Jurkat, Clone E6-1 (cell line): ENCODE measurements around the gene HDLBP.
"Not testable (repeated sequence)": the region's sequence is repeated elsewhere in the genome, so short reads cannot be mapped to it uniquely, and the experiment has no call there.

Experiments used
- DNase-seq: peaks from one replicate; pipeline ENCODE4 v3.0.0-alpha.2; 2011; ENCODE audit warnings: low read depth, low spot score
- H3K4me3 ChIP-seq: 2 replicates; pipeline ENCODE4 v1.5.1; 2011; ENCODE audit warnings: mild to moderate bottlenecking, low read length, control low read depth, moderate library complexity

Gene HDLBP

DNA sequence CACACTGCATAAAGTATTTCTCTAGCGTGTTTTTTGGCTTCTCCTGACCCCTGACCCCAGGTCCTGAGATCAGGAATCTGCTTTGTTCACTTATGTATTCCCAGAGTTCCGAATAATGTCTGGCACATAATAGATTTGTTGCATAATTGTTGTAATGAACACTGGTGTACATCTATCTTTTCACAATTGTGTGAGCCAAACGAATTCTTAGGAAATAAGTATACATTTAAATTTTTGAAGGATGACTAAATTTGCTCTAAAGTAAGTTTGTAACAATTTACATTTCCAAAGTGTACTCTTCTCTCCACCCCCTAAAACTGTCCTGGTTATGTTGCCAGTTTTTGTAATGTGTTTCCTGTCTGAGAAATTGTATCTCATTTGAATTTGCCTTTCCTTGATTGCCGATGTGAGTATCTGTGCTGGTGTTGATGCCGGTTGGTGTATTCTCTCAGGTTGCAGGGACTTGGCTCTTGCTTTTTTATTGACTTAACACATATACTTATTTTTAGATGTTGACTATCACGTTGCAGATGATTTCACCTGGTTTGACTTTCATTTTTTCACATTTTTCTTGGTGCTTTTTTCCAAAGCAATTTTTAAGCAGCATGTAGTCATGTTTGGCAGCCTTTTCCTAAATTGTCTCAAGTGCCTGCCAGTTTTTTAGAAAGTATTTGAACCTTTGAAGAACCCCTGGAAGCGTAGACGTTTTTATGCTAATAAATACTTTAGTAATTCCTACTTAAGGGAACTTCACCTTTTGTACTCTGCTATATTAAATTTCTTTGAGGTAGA lies 24.6 kb upstream of the HDLBP start:
- peak; percentile 54 for DNase-seq
- H3K4me3 ChIP-seq, result peak overlapping the region; percentile 32

DNA sequence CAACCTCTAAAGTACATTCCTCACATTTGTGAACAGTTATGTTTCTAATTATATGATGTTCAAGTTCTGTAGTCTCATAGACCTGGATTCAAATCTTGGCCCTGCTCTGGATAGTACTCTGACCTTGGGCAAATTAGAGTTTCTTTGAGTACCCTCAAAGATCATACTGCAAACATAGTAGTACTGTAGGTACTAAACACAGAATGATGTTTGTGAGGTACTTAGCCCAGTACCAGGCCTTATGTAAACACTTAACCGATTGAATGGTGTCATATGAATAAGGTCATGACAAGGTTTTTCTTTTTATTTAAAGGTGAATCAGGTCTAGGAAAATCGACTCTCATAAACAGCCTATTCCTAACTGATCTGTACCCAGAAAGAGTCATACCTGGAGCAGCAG lies 19.3 kb upstream of the HDLBP start:
- no peak overlapping the region for H3K4me3 ChIP-seq
- no peak for DNase-seq

DNA sequence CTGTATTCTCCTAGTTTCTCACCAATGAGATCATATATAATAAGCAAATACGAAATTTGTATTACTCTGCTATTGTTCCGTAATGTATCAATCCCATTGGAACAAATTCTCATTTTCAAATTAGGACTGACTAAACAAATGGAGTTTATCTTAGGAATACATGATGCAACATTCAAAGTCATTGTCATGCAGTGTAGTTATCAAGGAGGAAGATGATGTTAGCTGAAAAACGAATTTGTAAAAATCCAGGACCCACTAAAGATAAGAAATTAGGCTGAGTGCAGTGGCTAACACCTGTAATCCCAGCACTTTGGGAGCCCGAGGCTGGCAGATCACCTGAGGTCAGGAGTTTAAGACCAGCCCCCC lies 15.1 kb upstream of the HDLBP start:
- no peak overlapping the region for H3K4me3 ChIP-seq
- no peak for DNase-seq

DNA sequence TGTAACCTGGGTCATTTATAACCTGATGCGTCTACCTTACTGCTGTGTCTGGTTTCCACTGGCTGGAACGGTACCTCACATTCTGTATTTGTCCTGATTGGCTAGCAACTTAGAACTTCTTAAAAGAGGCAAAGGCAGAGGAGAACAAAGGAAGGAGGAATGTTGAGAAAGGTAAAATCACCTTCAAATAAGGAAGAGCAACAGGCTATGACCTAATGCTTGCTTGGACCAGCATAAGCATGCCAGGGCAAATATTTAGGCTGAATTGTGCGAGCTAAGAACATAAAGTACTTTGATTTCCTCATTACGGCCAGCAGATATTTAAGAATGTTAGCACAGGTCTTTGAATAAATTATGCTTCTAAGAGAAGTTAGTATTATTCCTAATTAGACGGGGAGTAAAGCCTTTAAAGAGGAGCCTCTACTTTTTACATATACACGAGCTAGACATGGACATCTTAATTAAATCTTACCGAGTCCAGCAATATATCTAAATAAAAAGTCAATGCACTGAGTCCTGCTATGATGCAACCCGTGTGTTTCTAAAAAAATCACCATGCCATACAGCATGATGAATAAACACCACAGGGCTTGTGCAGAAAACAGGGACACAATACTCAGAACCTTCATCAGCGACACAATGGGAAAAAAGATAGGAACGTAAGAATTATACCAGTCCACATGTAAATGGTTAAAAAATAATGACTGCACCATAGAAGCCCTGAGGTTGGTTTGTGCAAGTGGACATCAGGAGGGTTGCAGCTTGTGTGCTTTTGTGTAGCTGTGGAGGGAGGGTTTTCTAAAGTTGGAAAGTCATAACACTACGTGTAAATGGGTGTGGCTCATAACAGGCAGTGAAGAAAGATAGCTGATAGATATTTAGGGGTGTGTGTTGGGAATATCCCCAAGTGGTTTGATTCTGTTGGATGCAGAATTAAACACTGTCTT lies 14.5 kb upstream of the HDLBP start:
- DNase-seq, result no peak
- no peak overlapping the region for H3K4me3 ChIP-seq

DNA sequence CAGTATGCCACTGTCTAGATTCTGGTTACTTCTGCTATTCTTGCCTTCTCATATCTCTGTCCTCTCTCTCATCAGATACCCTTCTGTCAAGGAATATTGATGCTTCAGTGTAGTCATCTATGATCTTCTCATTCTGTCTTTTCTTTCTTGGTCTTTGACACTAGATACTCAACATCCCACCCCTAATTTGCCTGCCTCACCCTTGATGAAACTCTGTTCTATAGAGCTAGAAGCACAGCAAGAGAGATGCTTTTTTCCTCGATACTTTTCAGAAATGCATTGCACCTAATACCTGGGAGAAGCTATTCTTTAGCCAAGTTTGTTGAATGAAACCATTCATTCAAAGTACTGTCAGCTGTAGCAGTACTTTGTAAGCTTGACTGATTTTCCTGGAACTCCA lies 9.8 kb upstream of the HDLBP start:
- no peak for DNase-seq
- no peak overlapping the region for H3K4me3 ChIP-seq

DNA sequence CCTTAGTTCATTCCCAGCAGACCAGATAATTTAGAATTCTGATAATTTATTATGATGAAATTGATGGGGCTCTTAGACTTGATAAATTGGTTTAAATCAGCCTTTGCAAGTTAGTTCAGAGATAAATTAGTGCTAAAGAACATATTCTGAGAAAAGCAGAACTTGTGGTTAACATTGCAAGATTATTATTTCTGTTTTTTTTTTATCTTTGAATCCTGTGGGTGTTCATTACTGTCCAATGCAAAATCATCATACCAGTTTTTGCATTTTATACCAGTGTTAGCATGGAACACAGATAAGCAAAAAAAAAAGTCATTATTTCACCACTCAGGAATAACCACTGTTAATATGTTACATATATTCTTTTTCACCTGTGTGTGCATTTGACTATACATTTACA lies 9.3 kb upstream of the HDLBP start:
- no peak for DNase-seq
- H3K4me3 ChIP-seq, result no peak overlapping the region

DNA sequence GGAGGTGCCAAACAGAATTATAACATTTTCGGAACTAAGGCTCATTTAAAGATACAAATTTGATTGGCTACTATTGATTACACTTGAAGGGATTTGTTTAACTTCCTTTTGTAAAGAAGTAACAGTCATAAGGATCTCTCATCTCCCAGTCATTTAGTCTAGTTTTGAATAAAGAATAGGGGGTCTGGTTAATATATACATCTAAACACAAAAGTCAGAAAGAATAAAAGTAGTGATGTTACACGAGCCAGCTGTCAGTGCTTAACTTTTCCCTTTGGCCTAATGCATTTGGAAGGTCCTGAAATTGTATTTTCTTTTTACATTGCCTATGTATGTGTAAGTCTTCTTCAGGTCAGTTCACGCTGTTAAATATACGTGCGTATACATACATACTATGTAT lies 8.3 kb upstream of the HDLBP start:
- H3K4me3 ChIP-seq, result no peak overlapping the region
- DNase-seq, result no peak

DNA sequence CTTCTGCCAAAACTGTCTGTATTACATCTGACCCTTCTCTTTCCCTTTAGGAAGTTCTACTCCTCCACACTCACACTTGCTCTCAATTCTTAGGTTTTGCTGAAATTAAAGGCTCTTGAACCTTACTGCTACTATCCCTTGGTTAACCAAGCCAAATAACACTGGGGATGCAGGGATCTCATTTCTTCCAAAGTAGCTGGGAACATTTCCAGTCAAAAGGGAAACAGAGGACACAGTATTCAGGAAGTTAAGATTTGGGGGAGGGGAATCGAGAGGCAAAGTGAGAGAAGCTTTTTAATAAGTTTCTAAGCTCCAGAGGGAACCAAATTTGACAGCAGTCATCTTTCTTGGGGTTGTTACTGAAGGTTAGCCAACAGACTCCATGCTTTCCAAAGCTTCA lies 6.4 kb upstream of the HDLBP start:
- H3K4me3 ChIP-seq, result no peak overlapping the region
- DNase-seq, result no peak

DNA sequence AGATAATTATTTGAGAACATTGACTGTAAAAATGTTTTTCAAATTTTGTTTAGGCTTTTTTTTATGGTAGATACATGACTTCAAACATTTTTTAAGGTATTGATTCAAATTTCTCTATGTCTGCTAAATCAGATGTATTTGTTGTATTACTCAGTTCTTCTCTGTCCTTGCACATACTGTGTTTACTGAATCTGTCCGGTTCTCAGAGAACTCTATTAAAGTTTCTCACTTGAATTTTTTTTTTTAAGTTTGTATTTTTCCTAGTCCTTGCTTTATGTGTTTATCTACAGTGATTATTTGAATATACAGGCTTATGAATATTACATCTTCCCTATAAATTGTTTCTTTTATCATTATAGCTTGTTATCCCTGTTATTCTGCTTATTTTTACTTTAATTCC lies 5.6 kb upstream of the HDLBP start:
- no peak overlapping the region for H3K4me3 ChIP-seq
- DNase-seq, result no peak

DNA sequence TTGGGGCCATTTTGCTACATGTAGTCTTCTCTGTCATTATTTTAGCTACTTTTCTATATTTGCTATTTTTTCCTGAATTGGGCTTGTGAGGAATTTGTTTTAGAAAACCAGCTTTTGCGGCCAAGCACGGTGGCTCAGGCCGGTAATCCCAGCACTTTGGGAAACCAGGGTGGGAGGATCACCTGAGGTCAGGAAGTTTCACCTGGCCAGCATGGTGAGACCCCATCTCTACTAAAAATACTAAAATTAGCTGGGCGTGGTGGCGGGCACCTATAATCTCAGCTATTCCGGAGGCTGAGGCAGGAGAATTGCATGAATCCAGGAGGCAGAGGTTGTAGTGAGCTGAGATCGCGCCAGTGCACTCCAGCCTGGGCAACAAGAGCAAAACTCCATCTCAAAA lies 4.9 kb upstream of the HDLBP start:
- no peak overlapping the region for H3K4me3 ChIP-seq
- DNase-seq, result no peak

DNA sequence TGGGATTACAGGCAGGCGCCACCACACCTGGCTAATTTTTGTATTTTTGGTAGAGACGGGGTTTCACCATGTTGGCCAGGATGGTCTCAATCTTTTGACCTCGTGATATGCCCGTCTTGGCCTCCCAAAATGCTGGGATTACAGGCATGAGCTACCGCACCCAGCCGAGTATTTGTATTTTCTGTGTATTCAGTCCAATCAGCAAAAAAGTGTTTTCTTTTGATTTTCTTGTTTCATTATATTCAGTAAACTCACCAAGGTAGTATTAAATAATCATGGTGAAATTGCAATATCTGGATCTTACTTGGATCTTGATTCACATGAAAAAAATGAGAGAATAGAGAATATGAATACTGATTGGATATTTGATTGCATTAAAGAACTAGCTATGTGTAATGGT lies 3.4 kb upstream of the HDLBP start:
- not testable (repeated sequence) for DNase-seq, H3K4me3 ChIP-seq

DNA sequence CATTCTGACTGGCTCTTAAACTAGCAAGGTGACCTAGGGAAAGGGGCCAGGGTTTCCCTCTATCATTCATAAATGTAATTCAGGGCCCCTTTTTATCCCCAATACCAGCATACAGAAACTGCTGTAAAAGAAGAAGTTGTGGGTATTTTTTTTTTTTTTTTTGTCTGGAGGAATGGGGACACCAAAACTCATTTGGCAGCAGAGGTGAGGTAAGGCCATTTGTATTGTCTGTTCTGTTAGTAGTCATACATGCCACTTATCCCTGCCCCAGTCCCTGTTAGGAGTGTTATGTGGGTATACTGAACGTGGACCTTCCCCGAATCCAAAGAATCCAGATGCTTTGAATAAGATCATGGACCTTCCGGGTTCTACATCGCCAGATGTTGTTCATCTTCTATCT lies 1.9 kb upstream of the HDLBP start:
- H3K4me3 ChIP-seq, result peak overlapping the region; percentile 94
- no peak for DNase-seq

DNA sequence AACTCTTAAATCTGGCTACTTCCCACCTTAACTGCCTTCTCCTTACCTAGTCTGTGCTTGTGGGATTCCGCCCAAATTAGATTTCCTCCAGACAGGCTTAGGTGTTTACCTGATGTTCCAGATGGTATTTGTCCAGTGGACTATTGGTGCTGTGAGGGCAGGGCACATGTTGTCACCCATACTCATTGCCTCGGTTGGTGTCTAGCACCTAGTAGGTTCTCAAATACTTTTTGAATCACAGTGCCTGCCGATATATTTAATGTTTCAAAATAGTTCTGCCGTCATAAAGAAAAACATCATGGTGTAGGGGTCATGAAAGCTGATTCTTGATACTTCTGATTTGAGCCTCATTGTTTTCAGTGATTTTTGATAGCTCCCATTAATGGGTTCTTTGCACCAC lies 1.4 kb upstream of the HDLBP start:
- DNase-seq, result no peak
- H3K4me3 ChIP-seq, result peak overlapping the region; percentile 94

DNA sequence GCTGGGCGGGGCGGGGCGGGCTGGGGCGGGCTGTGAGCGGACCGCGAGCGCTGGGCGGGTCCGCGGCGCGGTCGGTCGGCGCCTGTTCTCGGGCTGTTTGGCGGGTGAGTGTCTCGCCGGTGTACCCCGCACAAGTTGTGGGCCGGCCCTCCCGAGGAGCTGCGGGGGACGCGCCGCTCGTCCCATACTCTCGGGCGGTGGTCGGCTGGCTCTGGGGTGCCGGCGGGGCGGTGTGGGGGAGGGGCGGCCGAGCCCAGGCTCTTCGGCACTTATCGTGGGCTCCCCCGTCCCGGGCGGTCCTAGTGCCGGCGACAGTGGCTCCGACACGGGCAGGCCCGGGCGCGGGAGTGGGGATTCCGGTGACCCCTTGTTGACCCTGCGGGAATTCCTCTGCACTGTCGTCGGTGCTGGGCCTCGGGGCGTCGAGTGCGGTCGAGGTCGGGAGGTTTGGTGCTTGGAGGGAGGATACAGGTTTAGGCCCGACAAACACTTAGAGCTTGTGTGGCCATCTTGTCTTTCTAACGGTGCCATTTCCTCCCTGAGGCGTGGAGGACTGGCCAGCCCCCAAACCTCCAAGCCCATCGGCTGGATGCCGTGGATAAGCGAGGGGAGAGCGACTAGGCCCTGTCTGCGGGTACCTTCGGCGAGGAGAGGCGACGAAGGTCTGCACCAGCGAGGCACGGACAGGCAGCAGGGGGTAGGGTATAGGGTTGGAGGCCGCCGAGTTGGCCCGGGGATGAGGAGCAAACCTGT lies 583 bp upstream of the HDLBP start, which contains the start of gene SEPTIN2:
TSS of gene SEPTIN2 (plus strand) at position 47 of the 753 bp plus-strand sequence. CDS start 8,308 bp downstream, outside the sequence.
- DNase-seq, result no peak
- peak within 1 kb of the TSS; percentile 94 for H3K4me3 ChIP-seq

DNA sequence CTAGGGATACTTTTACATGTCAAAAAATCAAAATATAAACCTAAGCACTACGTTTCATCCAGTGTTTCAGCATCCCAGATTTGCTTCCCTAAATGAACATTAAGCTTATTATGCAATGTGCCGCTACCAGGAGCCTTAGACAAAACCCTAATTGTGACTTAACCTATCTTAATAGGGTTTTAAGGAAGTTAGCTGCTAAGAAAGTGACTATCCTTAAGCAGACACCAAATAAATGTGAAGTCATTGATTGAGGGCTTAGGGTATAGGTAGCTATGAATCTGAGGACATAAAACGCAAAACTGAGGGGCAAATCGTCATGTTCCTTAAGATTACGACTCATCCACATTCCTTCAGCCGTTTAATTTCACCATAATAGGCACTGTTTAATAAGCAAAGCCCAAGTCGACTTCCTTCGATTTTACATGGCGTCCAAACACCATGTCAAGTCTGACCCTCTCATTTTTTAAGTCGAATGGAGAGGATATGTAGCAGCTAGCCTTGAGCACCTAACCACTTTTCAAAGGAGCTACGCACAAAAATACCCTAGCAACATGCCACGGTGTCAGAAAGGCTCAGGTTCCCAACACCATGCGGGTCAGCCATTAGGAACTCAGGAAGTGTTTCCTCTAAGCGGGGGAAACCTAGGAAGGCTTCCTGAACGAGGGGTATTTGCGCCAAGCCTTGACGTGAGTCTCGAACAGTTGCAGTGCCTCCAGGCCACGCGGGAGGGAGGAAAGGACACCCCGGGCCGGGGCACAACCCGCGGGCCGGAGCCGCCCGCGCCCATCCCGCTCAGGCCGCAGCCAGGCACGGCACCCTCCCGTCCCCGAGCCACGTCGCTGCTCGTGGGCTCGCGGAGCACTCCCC lies 1.0 kb downstream of the HDLBP start:
- H3K4me3 ChIP-seq, result peak overlapping the region; percentile 69
- DNase-seq, result no peak

DNA sequence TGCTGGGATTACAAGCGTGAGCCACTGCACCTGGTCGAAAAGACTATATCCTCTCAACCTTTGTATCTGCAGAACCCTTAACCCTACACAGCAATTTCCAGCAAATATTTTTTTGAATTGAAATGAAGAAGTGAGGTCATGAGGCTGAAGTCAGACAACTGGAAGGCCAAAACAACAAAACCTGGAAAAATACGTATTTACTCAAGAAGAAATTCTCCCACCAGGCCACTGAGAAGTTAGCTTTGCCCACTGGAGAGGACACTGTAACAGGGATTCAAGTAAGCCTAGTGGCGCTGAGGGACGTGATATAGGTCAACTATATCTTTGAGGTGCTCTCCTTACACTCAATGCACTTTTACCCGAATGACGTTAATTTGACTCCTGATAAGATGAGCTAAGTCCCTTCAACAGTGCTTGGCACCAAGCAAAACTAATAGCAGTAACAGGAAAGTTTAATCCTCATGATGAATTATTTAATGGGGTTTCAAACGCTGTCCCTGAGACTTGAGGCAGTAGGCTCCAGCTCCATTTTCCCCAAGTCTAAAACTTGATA lies 1.9 kb downstream of the HDLBP start:
- DNase-seq, result no peak
- peak overlapping the region; percentile 69 for H3K4me3 ChIP-seq

DNA sequence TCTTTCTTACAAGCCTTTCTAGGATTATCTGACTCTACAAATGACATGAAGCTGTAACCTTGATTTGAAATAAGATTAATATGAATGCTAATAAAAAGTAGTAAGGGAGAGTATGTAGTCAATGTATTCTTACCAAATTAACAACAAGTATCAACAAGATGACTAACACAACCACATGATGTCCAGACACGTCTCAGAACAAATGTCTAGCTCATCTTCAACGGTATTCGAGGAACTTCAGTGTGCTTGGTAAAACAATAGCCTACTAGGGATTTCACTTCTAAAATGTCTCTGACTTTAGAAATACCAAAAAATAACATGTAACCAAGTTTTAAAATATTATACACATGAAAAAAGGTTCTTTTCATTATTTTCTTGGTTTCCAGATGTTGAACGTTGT lies 3.4 kb downstream of the HDLBP start:
- DNase-seq, result no peak
- no peak overlapping the region for H3K4me3 ChIP-seq

DNA sequence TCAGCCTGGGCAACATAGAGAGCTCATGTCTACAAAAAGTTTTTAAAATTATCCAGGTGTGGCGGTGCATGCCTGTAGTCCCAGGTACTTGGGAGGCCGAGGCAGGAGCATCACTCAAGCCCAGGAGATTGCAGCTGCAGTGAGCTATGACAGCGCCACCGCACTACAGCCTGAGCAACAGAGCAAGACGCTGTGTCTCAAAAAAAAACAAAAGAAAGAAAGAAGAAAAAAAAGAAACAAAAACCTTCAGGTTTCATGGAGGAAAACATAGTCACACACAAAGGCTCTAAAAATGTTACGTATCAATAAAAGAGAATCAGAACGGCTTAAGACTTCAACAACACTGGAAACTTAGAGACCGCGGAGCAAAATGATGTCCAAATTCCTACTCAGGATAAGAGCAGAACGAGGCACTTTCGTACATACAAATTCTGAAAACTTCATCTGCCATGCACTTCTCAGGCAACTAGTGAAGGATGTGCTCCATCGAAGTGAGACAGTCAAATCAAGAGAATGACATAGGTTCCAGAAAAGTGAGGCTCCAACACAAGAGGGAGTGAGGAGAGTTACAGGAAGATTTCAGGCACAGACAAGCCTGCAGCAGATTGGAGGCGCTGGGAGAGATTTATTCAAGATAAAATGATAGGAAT lies 4.4 kb downstream of the HDLBP start:
- no peak overlapping the region for H3K4me3 ChIP-seq
- DNase-seq, result no peak
